HCT116 (cell line): ENCODE data around the gene LRCH1.

Experiments
- ATF3 ChIP-seq: IDR thresholded peaks from 2 replicates; pipeline ENCODE4 v1.6.1; 2012
- CEBPB ChIP-seq: IDR thresholded peaks from 2 replicates; pipeline ENCODE4 v1.6.1; 2012; ENCODE audit warnings: low read depth
- EZH2 ChIP-seq: fragments of 200-600 bp; sonication (generic); IDR thresholded peaks from 2 replicates; pipeline ENCODE4 v1.6.1; 2017; ENCODE audit warnings: antibody characterized with exemption, mixed run types
- EZH2phosphoT487 ChIP-seq: fragments of 200-600 bp; IDR thresholded peaks from 2 replicates; pipeline ENCODE4 v1.6.1; 2018; ENCODE audit warnings: antibody characterized with exemption, borderline replicate concordance
- MAX ChIP-seq: IDR thresholded peaks from 2 replicates; pipeline ENCODE4 v1.6.1; 2012
- POLR2A ChIP-seq: IDR thresholded peaks from 2 replicates; pipeline ENCODE4 v1.7.0; 2011; ENCODE audit warnings: borderline replicate concordance; ENCODE audit not compliant: insufficient read depth, insufficient read length; ENCODE audit errors: extremely low read depth
- POLR2AphosphoS5 ChIP-seq: IDR thresholded peaks from 2 replicates; pipeline ENCODE4 v1.6.1; 2011; ENCODE audit warnings: mild to moderate bottlenecking, low read depth, low read length, moderate library complexity
- RAD21 ChIP-seq: IDR thresholded peaks from 2 replicates; pipeline ENCODE4 v1.6.1; 2012; ENCODE audit warnings: low read depth, mild to moderate bottlenecking
- ZNF274 ChIP-seq: fragments of 200-500 bp; sonication (Bioruptor generic); IDR thresholded peaks from 2 replicates; pipeline ENCODE4 v1.6.1; 2014; ENCODE audit warnings: mild to moderate bottlenecking, low read depth, low read length, inconsistent platforms
- TF ChIP-seq, protein P1 (sequence below), 3 experiments: fragments of 200-600 bp in 1 of 3; sonication (generic) in 1 of 3; IDR thresholded peaks in 2 of 3; conservative IDR thresholded peaks in 1 of 3; 2 replicates each; pipeline ENCODE4 v1.5.1; 2012 to 2017; ENCODE audit warnings: low read depth in 2 of 3, low read length in 2 of 3, antibody characterized with exemption in 1 of 3, borderline replicate concordance in 1 of 3, control low read depth in 1 of 3, mild to moderate bottlenecking in 1 of 3, mixed read lengths in 1 of 3, mixed run types in 1 of 3, moderate library complexity in 1 of 3; ENCODE audit not compliant: insufficient read depth in 1 of 3
- TF ChIP-seq, protein P2 (sequence below): IDR thresholded peaks from 2 replicates; pipeline ENCODE4 v1.6.1; 2012; ENCODE audit warnings: low read depth

GRCh38 chr13:46643165-46643777 is 90.3 kb downstream of the LRCH1 start:
- no peak for TF ChIP-seq RAD21
- TF ChIP-seq, protein P1, sequence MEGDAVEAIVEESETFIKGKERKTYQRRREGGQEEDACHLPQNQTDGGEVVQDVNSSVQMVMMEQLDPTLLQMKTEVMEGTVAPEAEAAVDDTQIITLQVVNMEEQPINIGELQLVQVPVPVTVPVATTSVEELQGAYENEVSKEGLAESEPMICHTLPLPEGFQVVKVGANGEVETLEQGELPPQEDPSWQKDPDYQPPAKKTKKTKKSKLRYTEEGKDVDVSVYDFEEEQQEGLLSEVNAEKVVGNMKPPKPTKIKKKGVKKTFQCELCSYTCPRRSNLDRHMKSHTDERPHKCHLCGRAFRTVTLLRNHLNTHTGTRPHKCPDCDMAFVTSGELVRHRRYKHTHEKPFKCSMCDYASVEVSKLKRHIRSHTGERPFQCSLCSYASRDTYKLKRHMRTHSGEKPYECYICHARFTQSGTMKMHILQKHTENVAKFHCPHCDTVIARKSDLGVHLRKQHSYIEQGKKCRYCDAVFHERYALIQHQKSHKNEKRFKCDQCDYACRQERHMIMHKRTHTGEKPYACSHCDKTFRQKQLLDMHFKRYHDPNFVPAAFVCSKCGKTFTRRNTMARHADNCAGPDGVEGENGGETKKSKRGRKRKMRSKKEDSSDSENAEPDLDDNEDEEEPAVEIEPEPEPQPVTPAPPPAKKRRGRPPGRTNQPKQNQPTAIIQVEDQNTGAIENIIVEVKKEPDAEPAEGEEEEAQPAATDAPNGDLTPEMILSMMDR (IDR thresholded peaks at IDR 0.05 in 2 of 3, conservative IDR thresholded peaks at IDR 0.05 in 1 of 3; ENCODE audit: borderline replicate concordance in 1 of 3, insufficient read depth in 1 of 3, low read depth in 2 of 3, low read length in 2 of 3), result no peak
- TF ChIP-seq, protein P2, sequence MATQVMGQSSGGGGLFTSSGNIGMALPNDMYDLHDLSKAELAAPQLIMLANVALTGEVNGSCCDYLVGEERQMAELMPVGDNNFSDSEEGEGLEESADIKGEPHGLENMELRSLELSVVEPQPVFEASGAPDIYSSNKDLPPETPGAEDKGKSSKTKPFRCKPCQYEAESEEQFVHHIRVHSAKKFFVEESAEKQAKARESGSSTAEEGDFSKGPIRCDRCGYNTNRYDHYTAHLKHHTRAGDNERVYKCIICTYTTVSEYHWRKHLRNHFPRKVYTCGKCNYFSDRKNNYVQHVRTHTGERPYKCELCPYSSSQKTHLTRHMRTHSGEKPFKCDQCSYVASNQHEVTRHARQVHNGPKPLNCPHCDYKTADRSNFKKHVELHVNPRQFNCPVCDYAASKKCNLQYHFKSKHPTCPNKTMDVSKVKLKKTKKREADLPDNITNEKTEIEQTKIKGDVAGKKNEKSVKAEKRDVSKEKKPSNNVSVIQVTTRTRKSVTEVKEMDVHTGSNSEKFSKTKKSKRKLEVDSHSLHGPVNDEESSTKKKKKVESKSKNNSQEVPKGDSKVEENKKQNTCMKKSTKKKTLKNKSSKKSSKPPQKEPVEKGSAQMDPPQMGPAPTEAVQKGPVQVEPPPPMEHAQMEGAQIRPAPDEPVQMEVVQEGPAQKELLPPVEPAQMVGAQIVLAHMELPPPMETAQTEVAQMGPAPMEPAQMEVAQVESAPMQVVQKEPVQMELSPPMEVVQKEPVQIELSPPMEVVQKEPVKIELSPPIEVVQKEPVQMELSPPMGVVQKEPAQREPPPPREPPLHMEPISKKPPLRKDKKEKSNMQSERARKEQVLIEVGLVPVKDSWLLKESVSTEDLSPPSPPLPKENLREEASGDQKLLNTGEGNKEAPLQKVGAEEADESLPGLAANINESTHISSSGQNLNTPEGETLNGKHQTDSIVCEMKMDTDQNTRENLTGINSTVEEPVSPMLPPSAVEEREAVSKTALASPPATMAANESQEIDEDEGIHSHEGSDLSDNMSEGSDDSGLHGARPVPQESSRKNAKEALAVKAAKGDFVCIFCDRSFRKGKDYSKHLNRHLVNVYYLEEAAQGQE, result no peak
- TF ChIP-seq POLR2A, result no peak
- TF ChIP-seq POLR2AphosphoS5, result no peak
- no peak for TF ChIP-seq EZH2phosphoT487
- TF ChIP-seq ATF3, result no peak
- no peak for TF ChIP-seq EZH2
- TF ChIP-seq MAX, result no peak
- no peak for TF ChIP-seq ZNF274
- TF ChIP-seq CEBPB, result no peak
